ENCODE results near the gene OR10H2.

Gene OR10H2

GRCh38 chr19:15776991-15777970 lies 49.5 kb downstream of the OR10H2 start:
- no peak for TF ChIP-seq CTCF (IDR thresholded peaks at IDR 0.05; ENCODE audit: low read depth, low read length, missing control alignments)
- no peak overlapping the region for H3K4me3 ChIP-seq (ENCODE audit: low read depth, low read length)
- in situ Hi-C loops (cut with HindIII; ENCODE audit: low sequenced_read_pairs): no loop called here
- no peak for DNase-seq (ENCODE audit: low read depth)
